DMS 273 (cell line): ENCODE data around the gene BCAS1.

Source experiments
- DNase-seq: peaks from one replicate; lab custom pipeline; 2025; ENCODE audit not compliant: unreplicated experiment; lab: John Stamatoyannopoulos, UW

Gene BCAS1

DNA sequence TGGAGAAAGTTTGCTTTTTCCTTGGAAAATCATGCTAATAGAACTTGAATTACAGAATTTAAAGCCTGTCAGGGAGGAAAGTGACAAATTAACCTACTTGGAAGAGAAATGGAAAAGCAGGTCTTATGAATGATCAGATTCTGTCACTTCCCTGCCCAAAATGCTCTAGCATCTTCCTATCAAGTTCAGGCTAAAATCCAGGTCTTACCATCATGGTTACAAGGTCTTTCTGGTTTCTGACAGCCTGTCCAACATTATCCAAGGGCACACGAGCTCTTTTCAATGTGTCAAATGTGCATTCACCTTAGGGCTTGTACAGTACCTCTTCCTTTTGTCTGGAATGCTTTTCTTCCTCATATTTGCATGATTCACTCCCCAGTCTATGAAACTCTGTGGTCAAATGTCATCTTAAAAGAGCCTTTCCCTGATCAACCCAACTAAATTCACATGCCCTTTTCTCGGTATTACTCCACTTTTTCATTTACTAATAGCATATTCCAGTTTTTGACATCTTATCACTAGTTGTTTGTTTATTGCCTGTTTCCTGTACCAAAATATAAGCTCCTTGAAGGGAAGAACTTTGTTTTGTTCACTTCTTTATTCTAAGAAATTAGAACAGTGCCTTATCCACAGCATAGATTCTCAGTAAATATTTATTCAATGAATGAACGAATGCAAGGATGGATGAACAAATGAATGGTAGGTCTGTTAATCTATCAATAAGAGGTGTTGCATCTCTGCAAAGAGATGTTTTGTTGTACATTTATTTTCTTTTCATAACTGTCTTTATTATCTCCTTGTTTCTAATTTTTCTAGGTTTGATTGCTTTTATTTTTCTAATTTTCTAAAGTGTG lies 139.5 kb downstream of the BCAS1 start:
- no peak for DNase-seq

DNA sequence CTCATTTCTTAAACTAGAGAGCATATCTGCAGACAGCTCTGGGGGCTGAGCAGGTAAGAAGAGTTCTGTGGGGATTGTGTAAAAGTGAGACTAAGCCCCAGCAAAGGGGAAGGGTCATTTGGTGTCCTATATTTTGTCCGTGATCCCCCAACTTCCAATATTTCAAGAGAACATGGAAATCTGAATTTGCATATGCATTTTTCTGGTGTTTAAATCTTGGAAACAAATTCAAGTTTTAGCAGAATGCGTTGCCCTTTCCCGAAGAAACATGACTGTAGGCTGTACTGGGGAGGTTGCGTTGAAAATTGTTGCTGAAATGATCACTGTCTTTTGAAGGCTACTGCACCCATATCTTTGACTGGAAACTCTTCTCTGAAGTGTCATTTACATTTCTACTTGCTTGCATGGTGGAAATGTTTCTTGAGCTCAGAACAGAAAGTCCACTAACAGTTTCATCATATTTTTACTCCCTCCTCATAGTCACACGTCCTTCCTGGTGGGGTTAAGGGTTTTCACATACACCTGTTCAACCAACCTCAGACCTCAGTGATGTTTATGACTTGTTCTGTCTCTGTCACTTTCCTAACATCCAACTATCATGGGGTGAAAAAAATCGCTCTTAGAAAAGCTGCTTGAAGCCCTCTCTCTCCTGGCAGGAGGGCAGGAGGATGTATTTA lies 140.3 kb downstream of the BCAS1 start:
- DNase-seq = no peak

DNA sequence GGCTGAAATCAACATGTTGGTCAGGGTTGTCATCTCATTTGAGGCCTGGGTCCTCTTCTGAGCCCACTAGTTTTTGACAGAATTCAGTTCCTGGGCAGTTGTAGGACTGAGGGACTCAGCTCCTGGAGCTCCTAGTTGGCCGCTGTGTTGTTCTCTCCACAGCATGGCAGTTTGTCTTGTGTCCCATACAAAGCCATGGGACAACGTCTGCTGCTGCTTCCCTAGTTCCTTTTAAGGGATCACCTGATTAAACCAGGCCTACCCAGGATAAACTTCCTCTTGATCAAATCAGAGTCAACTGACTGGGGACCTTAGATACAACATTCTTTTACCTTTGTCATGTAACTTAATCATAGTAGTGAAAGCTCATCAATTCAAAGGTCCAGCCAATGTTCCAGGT lies 141.0 kb downstream of the BCAS1 start:
- no peak for DNase-seq

DNA sequence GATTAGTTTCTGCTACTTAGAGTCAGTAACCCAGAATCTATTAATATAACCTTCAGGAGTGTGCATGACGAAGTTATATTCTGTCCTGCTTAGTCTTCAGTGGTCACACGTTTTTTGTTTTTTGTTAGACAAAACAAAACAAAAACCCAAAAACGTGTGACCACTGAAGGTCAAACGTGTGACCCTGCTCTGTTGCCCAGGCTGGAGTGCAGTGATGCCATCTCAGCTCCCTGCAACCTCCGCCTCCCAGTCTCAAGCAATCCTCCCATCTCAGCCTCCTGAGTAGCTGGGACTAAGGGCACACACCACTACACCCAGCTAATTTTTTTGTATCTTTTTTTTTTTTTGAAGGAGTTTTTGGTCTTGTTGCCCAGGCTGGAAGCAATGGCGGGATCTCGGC lies 142.4 kb downstream of the BCAS1 start:
- no peak for DNase-seq

DNA sequence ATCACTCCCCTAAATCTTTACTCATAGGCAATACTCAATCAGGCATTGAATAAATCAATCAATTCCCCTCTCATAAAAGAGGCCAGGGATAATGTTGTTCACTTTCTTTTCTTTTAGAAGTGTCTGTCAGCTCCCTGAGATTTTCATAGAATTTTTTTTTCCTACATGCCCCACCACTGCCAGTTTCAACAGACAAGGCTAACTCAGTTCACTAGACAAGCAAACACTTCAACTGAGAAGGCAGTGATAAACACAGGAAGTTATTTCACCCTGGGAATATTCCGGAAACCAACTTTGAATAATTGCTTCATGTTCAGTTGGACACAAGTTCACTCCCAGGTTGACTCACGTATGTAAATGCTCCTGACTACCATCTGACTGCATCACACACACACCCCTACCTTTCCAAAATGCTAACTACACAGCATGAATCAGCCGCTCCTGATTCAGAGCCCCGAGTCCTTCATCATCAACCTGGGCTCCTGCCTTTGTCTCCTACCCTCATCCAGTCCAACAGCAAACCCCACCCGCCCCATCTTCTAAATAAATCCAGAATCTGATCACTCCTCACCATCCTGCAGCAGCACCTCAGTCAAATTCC lies 143.9 kb downstream of the BCAS1 start:
- peak; percentile 22 for DNase-seq

DNA sequence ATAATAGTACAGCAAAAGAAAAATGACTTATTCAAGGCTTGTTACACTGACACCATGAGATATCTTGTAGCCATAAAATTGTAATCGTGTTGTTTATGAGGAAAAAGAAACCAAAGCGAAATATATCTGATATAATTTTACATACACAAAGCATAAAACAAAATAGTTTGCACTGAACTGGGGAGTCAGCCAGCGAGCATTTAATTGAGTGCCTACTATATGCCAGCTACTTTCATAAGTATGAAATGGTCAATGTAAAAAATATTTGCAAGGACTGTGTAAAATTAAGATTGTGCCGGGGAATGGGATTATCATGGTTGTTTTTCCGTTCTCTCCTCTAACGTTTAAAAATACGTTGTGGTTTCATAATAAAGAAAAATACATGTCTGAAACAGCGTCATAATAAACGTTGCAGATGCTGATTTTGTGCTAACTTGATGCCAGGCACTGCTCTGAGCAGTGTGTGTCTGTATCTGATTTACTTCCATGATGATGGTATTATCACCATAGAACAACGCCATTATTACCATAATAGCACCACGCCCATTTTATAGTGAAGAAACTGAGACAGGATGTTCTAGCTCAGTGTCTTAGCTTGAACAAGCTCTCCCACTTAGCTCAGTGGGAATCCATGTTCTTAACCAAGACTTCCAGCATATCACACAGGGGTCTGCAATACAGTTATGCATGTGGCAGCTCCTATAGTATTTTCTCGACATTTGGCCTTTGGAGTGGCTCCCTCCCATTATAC lies 144.6 kb downstream of the BCAS1 start:
- DNase-seq = no peak

GRCh38 chr20:53923566-53924369 lies 146.6 kb downstream of the BCAS1 start:
- DNase-seq = no peak

DNA sequence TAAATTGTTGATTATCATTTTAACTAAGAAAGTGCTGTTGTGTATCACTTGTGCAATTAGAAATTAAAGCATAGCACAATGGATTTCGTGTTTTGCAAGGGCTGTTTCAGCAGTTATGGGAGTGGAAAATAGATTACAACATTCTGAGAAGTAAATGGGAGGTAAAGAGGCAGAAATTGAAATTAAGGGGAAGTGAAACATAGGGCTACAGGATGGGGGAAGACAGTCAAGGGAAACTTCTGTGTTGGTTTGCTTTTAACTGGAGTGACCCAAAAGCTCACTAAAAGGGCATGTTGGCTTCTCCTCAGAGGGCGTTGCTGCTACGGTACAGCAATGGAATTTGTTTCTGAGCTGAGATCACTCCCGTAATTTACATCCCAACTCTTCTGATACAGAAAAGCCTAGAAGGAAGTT lies 147.5 kb downstream of the BCAS1 start:
- no peak for DNase-seq

GRCh38 chr20:53921443-53921973 lies 148.9 kb downstream of the BCAS1 start:
- DNase-seq = no peak

DNA sequence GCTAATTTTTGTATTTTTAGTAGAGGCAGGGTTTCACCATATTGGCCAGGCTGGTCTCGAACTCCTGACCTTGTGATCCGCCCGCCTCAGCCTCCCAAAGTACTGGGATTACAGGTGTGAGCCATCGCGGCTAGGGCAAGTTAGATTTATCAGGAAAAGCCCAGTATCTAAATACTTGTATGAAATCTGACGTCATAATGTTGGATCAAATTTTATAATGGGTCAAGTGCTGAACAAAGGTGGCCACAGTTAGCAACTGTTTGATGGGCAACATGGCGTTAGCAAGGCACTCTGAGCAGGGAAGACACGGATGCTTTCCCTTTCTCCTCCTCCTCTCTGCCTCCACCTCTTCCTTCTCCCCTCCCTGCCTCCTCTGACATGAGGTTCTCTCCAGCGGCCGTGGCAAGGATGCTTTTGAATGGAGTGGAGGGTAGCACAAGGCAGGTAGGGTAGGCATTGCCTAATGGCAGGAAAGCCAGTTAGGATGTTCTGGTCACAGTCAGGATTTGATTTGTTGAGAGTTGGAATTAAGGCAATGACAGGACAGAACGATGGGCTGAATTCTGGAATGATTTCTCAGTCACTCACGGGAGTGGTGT lies 149.6 kb downstream of the BCAS1 start:
- no peak for DNase-seq

- DNase-seq = no peak
Observed at GRCh38 chr20:53919886-53920285, 150.5 kb downstream of the BCAS1 start.

DNA sequence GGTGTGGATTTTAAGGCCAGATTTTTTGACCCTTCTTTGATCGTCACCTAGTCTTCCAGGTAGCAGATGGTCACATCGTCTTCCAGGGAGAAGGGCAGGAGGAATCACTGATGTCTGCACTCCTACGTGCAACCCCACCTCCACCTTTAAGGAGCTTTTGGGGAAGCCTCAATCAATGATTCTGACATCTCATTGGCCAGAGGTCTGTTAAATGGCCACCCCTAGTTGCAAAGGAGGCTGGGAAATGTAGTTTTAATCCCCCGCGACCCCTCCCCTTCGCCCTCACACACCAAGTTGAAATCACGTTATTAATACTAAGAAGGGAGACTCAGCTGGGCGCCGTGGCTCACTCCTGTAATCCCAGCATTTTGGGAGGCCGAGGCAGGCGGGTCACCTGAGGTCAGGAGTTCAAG lies 151.4 kb downstream of the BCAS1 start:
- DNase-seq = peak; percentile 57

- DNase-seq = no peak
Observed at GRCh38 chr20:53918020-53918311, 152.4 kb downstream of the BCAS1 start.

GRCh38 chr20:53917145-53918019 lies 153.0 kb downstream of the BCAS1 start:
- DNase-seq = peak; percentile 35

DNA sequence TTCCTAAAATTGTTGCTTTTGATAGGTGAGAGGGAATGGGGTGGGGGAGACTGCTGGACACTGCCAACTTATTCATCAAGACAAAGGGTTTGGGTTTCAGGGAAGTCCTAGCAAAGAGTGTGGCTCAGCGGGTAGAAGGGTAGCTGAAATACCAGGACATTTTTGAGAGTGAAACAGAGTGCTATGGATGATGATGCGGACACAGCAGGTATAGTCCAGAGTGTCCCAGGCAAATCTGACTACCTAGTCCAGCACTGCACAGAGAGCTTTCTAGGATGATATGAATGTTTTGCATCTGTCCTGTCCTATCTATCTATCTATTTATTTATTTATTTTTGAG lies 154.3 kb downstream of the BCAS1 start:
- no peak for DNase-seq

DNA sequence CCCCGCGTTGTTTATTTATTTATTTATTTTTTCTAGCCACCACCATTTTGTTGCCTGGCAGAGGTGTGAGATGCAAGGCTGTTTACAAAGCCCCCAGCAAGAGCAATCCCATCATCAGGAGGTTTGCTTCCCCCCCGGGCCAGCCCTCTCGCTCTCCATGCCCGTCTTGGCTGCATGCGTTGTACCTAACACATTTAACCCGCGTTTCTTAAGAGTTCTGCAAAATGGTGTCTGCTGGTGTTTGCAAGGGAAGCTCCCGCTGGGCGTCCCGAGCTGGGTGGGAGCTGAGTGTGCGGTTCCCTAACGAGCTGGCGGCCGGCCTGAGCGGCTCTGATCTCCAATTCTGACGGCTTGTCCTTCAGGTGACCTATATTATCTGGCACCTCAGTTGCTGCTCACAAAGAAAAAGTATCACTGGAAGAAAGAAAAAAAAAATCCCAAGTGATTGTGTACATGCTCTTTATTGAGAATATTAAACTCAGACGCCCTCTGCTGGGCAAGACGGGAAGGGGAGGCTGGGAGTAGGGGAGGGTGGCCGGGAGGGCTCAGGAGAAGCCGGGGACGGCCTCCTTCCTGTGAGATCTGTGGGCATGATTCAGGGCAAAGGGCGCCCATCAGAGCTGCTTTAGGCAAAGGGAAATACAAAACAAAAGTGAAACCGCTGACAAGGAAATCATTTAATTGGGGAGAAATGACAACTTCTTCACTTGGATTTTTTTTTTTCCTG lies 154.8 kb downstream of the BCAS1 start:
- peak; percentile 96 for DNase-seq

- peak; percentile 53 for DNase-seq
Observed at GRCh38 chr20:53914781-53915445, 155.5 kb downstream of the BCAS1 start.
